HG02970 (cell line): Measurements from ENCODE around the gene SIAH2.

Experiments used
- ATAC-seq: cut with Tn5 transposase; IDR thresholded peaks from one replicate; pipeline ENCODE4 v1.9.1; 2021; ENCODE audit warnings: mild to moderate bottlenecking, moderate library complexity, moderate number of reproducible peaks; ENCODE audit not compliant: unreplicated experiment, low FRiP score

The SIAH2 gene

GRCh38 chr3:150691414-150692040 is 71.4 kb downstream of the SIAH2 start:
- ATAC-seq: no peak
